GM19467 (cell line): ENCODE results near the gene ALOX5.
"Not testable (repeated sequence)": the region's sequence is repeated elsewhere in the genome, so short reads cannot be mapped to it uniquely, and the experiment has no call there.

Source experiments
- ATAC-seq: cut with Tn5 transposase; IDR thresholded peaks from one replicate; pipeline ENCODE4 v1.9.1; 2021; ENCODE audit warnings: mild to moderate bottlenecking, moderate library complexity; ENCODE audit not compliant: unreplicated experiment

Gene ALOX5

GRCh38 chr10:45373576-45374349, at the start of gene ALOX5:
TSS of gene ALOX5 (plus strand) at chr10:45374216. CDS start at chr10:45374280, 64 bp downstream.
- ATAC-seq: peak; percentile 38

GRCh38 chr10:45325116-45325515, 48.9 kb upstream of the ALOX5 start:
- no peak for ATAC-seq

GRCh38 chr10:45326864-45327263, 47.2 kb upstream of the ALOX5 start:
- not testable (repeated sequence) for ATAC-seq

- ATAC-seq: not testable (repeated sequence)
Observed at GRCh38 chr10:45331824-45332223, 42.2 kb upstream of the ALOX5 start.

GRCh38 chr10:45339894-45340293, 34.1 kb upstream of the ALOX5 start:
- no peak for ATAC-seq

- not testable (repeated sequence) for ATAC-seq
Observed at GRCh38 chr10:45340420-45340819, 33.6 kb upstream of the ALOX5 start.

GRCh38 chr10:45346652-45347335, 27.2 kb upstream of the ALOX5 start:
- ATAC-seq: not testable (repeated sequence)

- not testable (repeated sequence) for ATAC-seq
Observed at GRCh38 chr10:45347464-45347863, 26.6 kb upstream of the ALOX5 start.

- not testable (repeated sequence) for ATAC-seq
Observed at GRCh38 chr10:45348196-45348765, 25.7 kb upstream of the ALOX5 start.

GRCh38 chr10:45353186-45353585, 20.8 kb upstream of the ALOX5 start:
- no peak for ATAC-seq

- no peak for ATAC-seq
Observed at GRCh38 chr10:45354261-45354660, 19.8 kb upstream of the ALOX5 start.

GRCh38 chr10:45355494-45355893, 18.5 kb upstream of the ALOX5 start:
- no peak for ATAC-seq

GRCh38 chr10:45358961-45359360, 15.1 kb upstream of the ALOX5 start:
- ATAC-seq: not testable (repeated sequence)

GRCh38 chr10:45361983-45362799, 11.8 kb upstream of the ALOX5 start:
- not testable (repeated sequence) for ATAC-seq

- not testable (repeated sequence) for ATAC-seq
Observed at GRCh38 chr10:45367643-45368042, 6.4 kb upstream of the ALOX5 start.

GRCh38 chr10:45368181-45368580, 5.8 kb upstream of the ALOX5 start:
- ATAC-seq: no peak

GRCh38 chr10:45370202-45370955, 3.6 kb upstream of the ALOX5 start:
- ATAC-seq: no peak

GRCh38 chr10:45371560-45371959, 2.5 kb upstream of the ALOX5 start:
- ATAC-seq: no peak

GRCh38 chr10:45372251-45372951, 1.6 kb upstream of the ALOX5 start:
- no peak for ATAC-seq
